Measurements from ENCODE around the gene HAPSTR1.

Gene HAPSTR1

DNA sequence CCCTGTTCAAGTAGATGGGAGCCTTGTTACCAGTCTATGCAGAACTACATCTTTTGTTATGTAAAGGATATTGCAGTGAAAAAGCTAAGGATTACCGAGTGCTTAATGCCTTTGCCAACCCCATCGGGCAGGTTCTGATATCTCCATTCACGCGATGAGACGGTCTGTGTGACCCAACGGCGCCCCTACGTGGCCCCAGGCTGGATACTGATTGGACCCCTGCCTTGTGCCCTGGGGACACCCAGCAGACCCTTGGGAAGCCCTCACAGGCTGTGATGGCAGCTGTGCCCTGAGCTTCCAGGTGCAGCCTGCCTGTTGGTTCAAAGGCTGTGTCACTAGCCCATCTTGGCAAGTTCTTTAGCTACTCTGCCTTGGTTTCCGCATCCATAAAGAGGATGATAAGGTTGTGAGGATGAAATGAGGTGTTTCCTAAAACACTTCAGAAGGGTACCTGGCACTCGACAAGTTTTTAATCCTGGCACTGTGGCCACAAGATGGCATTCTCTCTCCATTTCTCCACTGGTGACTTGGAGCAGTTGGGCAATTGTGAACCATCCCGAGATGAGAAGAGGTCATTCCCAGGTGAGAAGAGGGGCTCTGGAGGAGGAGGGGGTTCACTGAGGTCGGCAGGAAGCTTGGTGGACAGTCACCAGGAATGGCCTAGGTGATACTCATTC lies 33.6 kb downstream of the HAPSTR1 start:
- DNase-seq, result no peak

GRCh38 chr16:9125658-9126505 lies 34.4 kb downstream of the HAPSTR1 start:
- DNase-seq, result no peak

- no peak for DNase-seq
Measured at GRCh38 chr16:9126609-9127008, 35.2 kb downstream of the HAPSTR1 start.

DNA sequence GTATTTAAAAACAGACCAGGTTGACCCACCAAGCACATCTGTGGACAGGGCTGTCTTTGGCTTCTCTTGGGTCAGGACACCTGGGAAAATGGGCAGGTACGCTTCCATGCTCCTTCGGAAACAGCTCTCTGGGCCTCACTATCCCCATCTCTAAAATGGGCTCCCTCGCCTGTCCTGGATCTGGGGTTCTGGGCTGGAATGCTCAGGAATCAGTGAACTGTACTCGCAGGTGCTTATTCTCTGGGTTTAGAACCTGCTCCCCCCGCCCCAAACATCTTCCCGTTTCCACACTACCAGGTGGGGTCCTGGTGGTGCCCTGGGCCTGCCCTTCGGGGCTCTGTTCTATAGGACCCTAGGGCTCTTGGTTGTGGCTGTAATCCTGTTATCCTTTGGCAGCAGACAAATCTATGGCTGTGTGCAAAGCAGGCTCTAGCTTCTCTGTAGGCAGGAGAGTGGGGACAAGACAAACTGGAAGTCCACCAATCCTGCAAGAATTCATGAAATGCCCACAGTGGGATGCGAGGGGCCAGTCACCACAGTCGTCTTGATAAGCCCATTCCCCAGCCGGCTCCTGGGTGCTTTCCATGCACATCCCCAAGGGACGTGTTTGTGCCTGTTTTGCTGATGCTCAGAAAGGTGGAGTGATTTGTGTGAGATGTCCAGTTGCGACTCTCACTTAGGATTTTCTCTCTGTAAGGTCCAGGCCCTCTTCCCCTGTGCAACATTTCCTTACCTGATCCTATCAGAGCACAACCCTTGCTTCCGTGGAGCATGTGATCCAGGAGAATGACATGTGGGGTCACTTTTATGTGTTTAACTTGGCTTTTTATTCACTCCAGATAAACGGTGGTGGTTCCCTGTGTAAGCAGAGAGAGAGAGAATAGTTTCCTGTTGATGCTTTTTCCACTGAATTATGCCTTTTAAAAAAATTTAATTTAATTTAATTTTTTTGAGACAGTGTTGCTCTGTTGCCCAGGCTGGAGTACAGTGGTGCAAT lies 37.2 kb downstream of the HAPSTR1 start:
- no peak for DNase-seq

DNA sequence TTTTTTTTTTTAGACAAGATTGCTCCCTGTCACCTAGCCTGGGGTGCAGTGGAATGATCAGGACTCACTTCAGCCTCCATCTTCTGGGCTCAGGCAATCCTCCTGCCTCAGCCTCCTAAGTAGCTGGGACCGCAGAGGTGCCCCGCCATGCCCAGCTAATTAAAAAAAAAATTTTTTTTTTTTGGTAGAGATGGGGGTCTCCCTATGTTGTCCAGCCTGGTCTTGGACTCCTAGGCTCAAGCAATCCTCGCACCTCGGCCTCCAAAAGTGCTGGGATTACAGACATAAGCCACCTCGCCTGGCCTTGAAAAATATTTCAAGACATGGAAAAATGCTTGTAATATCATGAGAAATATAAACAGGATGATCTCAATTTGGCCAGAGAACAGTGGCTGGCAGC lies 42.9 kb downstream of the HAPSTR1 start:
- DNase-seq, result no peak

- peak; percentile 59 for DNase-seq
Measured at GRCh38 chr16:9134739-9135138, 43.3 kb downstream of the HAPSTR1 start.

DNA sequence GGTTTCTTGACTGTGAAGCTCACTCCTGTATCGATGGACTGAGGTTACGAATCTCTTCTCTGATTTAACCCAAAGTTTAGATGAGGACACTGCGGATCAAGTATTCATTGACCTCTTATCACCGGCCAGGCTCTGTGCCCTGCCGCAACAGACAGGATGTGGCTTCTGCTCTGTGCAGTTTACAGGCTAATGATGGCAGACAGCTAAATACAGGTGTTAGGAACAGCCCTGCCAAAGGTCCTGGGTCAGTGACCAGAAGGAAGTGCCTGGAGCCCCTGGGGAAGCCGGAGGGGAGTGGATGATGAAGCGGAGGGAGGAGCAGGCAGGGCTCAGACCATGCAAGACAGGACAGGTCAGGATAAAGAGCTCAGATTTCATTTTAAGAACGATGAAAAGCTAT lies 44.4 kb downstream of the HAPSTR1 start:
- no peak for DNase-seq

DNA sequence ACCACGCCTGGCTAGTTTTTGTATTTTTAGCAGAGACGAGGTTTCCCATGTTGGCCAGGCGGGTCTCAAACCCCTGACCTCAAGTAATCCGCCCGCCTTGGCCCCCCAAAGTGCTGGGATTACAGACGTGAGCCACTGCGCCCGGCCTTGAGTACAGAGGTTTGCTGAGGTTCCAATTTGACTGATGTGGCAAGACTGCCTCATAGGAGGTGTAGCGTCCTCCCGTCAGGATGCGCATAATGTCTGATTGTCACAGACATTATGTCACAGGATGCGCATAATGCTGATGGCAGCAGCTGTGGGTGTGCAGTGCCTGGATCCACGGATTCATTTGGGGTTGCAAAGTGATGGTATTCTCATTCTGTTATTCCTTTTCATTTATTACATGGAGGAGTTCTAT lies 45.2 kb downstream of the HAPSTR1 start:
- no peak for DNase-seq

DNA sequence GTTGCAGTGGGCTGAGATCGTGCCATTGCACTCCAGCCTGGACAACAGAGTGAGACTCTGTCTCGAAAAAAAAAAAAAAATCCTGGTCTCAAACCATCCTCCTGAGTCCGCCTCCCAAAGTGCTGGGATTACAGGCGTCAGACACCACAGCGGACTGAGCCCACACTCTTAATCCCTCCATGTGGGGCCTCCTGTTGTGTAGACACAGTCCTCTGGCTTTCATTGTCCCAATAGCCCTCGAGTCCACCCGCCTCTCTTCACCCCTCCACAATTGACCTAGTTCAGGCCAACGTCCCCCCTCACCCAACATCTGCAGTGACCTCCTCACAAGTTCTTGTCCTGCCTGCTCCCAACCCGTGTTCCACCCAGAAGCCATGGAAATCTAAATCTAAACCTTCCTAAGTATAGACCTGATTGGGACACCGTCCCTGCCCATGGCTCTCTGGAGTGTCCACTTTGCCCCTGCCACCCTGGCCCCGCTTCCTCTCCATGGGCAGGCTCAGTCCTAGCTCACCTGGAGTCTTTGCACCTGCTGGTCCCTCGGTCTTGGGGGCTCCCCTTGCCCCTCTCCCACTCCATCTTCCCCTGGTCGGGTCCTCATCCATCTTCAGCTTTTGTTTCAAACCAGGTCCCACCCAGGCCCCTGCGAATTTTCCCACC lies 46.7 kb downstream of the HAPSTR1 start:
- no peak for DNase-seq

DNA sequence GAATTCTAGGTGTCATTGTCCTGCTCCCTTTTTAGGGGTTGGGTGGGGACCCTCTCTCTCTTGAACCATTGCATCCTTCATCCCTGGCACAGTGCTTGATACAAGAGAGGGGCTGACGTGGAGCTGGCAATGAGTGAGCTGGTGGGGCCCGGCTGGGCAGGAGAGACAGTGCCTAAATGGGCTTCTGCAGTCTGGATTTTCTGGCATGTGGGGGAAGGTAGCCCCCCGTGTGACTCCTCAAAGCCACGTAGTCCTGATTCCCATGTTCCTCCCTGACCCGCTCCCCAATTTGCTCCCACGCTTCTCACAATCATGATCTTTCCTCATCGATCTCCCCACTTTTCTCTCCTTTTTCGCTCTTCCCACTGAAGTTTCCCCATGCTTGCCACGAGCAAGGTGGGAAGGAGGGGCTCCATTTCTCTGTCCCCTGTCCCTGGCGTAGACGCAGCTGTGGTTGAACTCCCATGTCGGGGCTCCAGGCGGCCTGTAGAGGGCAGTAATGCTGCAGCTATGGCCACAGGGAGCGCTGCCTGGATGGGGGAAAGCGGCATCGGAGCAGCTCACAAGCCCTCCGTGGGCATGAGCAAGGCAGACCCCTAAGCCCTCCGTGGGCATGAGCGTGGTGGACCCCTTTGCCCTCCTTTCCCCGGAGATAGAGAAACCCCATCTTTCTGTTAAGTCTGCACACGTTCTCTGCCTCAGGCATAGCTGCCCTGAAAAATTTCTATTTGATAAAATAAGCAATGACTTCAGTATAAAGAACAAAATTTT lies 47.5 kb downstream of the HAPSTR1 start:
- DNase-seq, result peak; percentile 57

DNA sequence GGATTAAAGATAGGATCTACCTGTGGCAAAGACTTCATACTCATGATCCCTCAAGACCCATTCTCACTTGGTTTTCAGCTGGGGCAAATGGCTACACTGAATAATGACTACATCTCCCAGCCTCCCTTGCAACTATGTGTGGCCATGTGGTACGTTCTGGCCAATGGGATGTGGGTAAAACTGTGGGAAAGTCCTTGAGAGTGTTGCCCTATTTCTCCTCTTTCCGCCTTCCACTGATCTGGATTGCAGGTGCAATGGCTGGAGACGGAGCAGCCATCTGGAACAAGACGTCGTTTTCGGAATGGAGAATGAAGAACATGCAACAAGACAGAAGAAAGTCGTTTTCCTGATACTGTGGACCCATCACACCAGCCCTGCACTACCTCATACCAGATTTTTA lies 48.5 kb downstream of the HAPSTR1 start:
- no peak for DNase-seq
